Endothelial cell of umbilical vein (primary cell): ENCODE measurements around the gene HELZ2. TPM values are rescaled to one million over a fixed set of nuclear protein-coding genes. Genes with fewer than 3 reads are reported as not detected.

Source experiments
- BruUV-seq: library from RNA; stranded (reverse); fragments of 400-500 nt; replicated peaks from 2 replicates; lab custom pipeline; 2021; lab: Mats Ljungman, UMichigan
- CTCF ChIA-PET: fragments of 300-600, 350-600 bp; sonication (Branson Sonifier 250); formaldehyde crosslinking; loops from one replicate; lab custom pipeline; 2021; ENCODE audit warnings: antibody characterized with exemption, inconsistent platforms; lab: Charles Lee
- POLR2A ChIA-PET: fragments of 300-600, 350-600 bp; sonication (Branson Sonifier 250); formaldehyde crosslinking; loops from one replicate; lab custom pipeline; 2021; ENCODE audit warnings: antibody characterized with exemption, inconsistent platforms; lab: Charles Lee
- DNase-seq: peaks from one replicate; pipeline ENCODE4 v3.0.0-alpha.2; 2011; ENCODE audit warnings: low read depth, low spot score
- FAIRE-seq: peaks from 2 replicates; lab custom pipeline; 2011; peaks lifted over from hg19 to GRCh38; lab: Jason Lieb, UNC
- H2AFZ ChIP-seq: 2 replicates; pipeline ENCODE4 v1.6.0; 2012; ENCODE audit warnings: low read depth, low read length, control low read depth, inconsistent platforms
- H3K27ac ChIP-seq: 2 replicates; pipeline ENCODE4 v1.5.1; 2011; ENCODE audit warnings: low read depth, mild to moderate bottlenecking, control low read depth, low read length, moderate library complexity; ENCODE audit not compliant: insufficient read depth
- H3K27me3 ChIP-seq, 2 experiments: 2 replicates each; pipeline versions ENCODE4 v1.6.0 to v1.6.1; 2011; ENCODE audit warnings: low read length in 2 of 2, mixed read lengths in 1 of 2; ENCODE audit not compliant: control insufficient read depth in 2 of 2, insufficient read depth in 2 of 2
- H3K36me3 ChIP-seq, 2 experiments: 2 replicates in 1 of 2; 3 replicates in 1 of 2; pipeline ENCODE4 v1.5.1; 2011; ENCODE audit warnings: low read length in 2 of 2, mild to moderate bottlenecking in 1 of 2, moderate library complexity in 1 of 2; ENCODE audit not compliant: control insufficient read depth in 2 of 2, insufficient read depth in 2 of 2; ENCODE audit errors: extremely low read depth in 1 of 2
- H3K4me1 ChIP-seq: 3 replicates; pipeline ENCODE4 v1.5.1; 2011; ENCODE audit warnings: mild to moderate bottlenecking, low read length; ENCODE audit not compliant: control insufficient read depth, insufficient read depth; ENCODE audit errors: extremely low read depth
- H3K4me2 ChIP-seq: 2 replicates; pipeline ENCODE4 v1.6.1; 2011; ENCODE audit warnings: low read length, control low read depth, mixed read lengths; ENCODE audit not compliant: insufficient read depth
- H3K4me3 ChIP-seq, 3 experiments: fragments of 200-600 bp in 1 of 3; sonication (generic), shearing (Covaris generic) in 1 of 3; replicated peaks in 1 of 3; 2 replicates each; pipeline ENCODE4 v1.5.1; 2011 to 2016; ENCODE audit warnings: control low read depth in 3 of 3, low read length in 3 of 3, mild to moderate bottlenecking in 2 of 3, inconsistent platforms in 1 of 3, low read depth in 1 of 3, moderate library complexity in 1 of 3; ENCODE audit not compliant: insufficient read depth in 1 of 3
- H3K79me2 ChIP-seq: 2 replicates; pipeline ENCODE4 v1.6.0; 2012; ENCODE audit warnings: low read length, inconsistent platforms; ENCODE audit not compliant: control insufficient read depth, insufficient read depth
- H3K9ac ChIP-seq: replicated peaks from 2 replicates; pipeline ENCODE3; 2011; ENCODE audit warnings: low read length, control low read depth; ENCODE audit not compliant: insufficient read depth; ENCODE audit errors: extremely low read depth
- H3K9me1 ChIP-seq: replicated peaks from 3 replicates; pipeline ENCODE4 v1.6.0; 2011; ENCODE audit warnings: mild to moderate bottlenecking, low read length; ENCODE audit not compliant: control insufficient read depth, insufficient read depth; ENCODE audit errors: extremely low read depth
- H3K9me3 ChIP-seq: replicated peaks from 2 replicates; pipeline ENCODE4 v1.5.1; 2012; ENCODE audit warnings: low read length, inconsistent platforms; ENCODE audit not compliant: control insufficient read depth, insufficient read depth
- H4K20me1 ChIP-seq: replicated peaks from 2 replicates; pipeline ENCODE3; 2011; ENCODE audit warnings: mild to moderate bottlenecking, low read length; ENCODE audit not compliant: control insufficient read depth, insufficient read depth; ENCODE audit errors: extremely low read depth
- EZH2 ChIP-seq: IDR thresholded peaks from 2 replicates; pipeline ENCODE4 v1.6.1; 2012; ENCODE audit warnings: borderline replicate concordance, low read depth, mild to moderate bottlenecking, moderate library complexity, low read length, inconsistent platforms; ENCODE audit not compliant: severe bottlenecking
- FOS ChIP-seq: IDR thresholded peaks from 2 replicates; pipeline ENCODE4 v1.6.1; 2011; ENCODE audit warnings: mild to moderate bottlenecking, low read length, moderate library complexity, borderline replicate concordance; ENCODE audit not compliant: insufficient read depth
- GATA2 ChIP-seq: IDR thresholded peaks from 2 replicates; pipeline ENCODE4 v1.7.0; 2011; ENCODE audit warnings: low read depth, mild to moderate bottlenecking, moderate library complexity, mixed read lengths, low read length; ENCODE audit not compliant: insufficient read length, insufficient read depth
- JUN ChIP-seq: IDR thresholded peaks from 2 replicates; pipeline ENCODE4 v1.6.1; 2011; ENCODE audit warnings: borderline replicate concordance, low read depth; ENCODE audit not compliant: insufficient read length, insufficient read depth
- MYC ChIP-seq: IDR thresholded peaks from one replicate; pipeline ENCODE4 v1.6.1; 2011; ENCODE audit warnings: mild to moderate bottlenecking, low read depth, low read length
- POLR2A ChIP-seq: IDR thresholded peaks from 2 replicates; pipeline ENCODE4 v1.6.1; 2012; ENCODE audit warnings: low read depth, mild to moderate bottlenecking, control low read depth, low read length
- POLR2AphosphoS5 ChIP-seq: IDR thresholded peaks from 2 replicates; pipeline ENCODE4 v1.6.1; 2012; ENCODE audit warnings: low read depth, mild to moderate bottlenecking, control low read depth, low read length, moderate library complexity; ENCODE audit not compliant: insufficient read depth
- dilution Hi-C: fragments of 300-500 bp; cut with MboI; formaldehyde crosslinking; loops from one replicate; pipeline ENCODE4 v1.15.0; 2019; ENCODE audit warnings: low sequenced_read_pairs; ENCODE audit not compliant: extremely low pct_ligation_motif_present
- intact Hi-C: fragments of 100-400 bp; cut with micrococcal nuclease; formaldehyde crosslinking; loops from one replicate; pipeline ENCODE4 v1.10.0; 2022
- polyA plus RNA-seq, 4 experiments: library from polyadenylated mRNA; depleted of rRNA in 3 of 4; stranded (reverse) in 3 of 4; unstranded in 1 of 4; fragments of >200 nt; gene quantifications; 2 replicates each; pipeline versions ENCODE4 v1.2.1 to v1.2.3, GENCODE V29; 2011 to 2012; ENCODE audit warnings: missing spikeins in 1 of 4
- total RNA-seq: library from RNA; stranded (reverse); gene quantifications from 2 replicates; pipeline ENCODE4 v1.2.3, GENCODE V29; 2021
- TF ChIP-seq, protein P1 (sequence below), 2 donors: IDR thresholded peaks; 1 replicate in 1 of 2; 2 replicates in 1 of 2; pipeline ENCODE4 v1.5.1; 2011; ENCODE audit warnings: low read length in 2 of 2, mild to moderate bottlenecking in 2 of 2, moderate library complexity in 2 of 2, control low read depth in 1 of 2, inconsistent platforms in 1 of 2, low read depth in 1 of 2; ENCODE audit not compliant: insufficient read depth in 1 of 2; ENCODE audit errors: extremely low read depth in 1 of 2
- TF ChIP-seq, protein P2 (sequence below): IDR thresholded peaks from 2 replicates; pipeline ENCODE4 v1.6.1; 2011; ENCODE audit not compliant: insufficient read depth, insufficient read length

Gene HELZ2
- total and polyA plus RNA-seq, 2 donors (not counting 3 experiments of a cell fraction or from before 2014, with no cell fraction given) = 10.6 to 33.2 TPM

DNA sequence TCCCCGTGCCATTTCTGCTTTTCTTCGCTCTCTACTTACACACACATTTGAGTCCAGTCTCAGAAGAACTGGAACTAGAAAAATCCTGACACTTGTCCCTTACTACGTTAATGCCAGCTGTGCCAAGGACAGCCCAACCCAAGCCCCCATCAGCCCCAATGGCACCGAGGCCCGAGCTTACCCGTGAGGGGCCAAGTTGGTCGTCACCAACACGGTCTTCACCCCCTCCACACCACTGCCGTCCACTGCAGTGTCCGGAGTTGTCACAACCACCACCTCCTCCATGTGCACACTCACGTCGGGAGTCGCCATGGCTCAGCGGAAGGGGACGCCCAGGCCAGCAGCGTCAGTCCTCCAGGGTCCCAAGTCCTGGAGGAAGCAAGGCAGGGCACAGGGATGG, 45.0 kb upstream of the HELZ2 start:
- BruUV-seq = no TSS peak
- POLR2A ChIA-PET = no interaction called here
- dilution Hi-C loops (no loop called here), intact Hi-C loops (no loop called here)
- H2AFZ ChIP-seq = no peak overlapping the region
- no peaks in the 10 kb centered on the region for H3K9me3 ChIP-seq
- no peaks in the 10 kb centered on the region for H4K20me1 ChIP-seq
- H3K9ac ChIP-seq = no peak overlapping the region
- no peaks in the 10 kb centered on the region for H3K4me1 ChIP-seq
- no peak overlapping the region for H3K27ac ChIP-seq
- peaks cover 27% of the 10 kb centered on the region for H3K79me2 ChIP-seq
- FAIRE-seq = no peak
- H3K4me2 ChIP-seq = no peak overlapping the region
- TF ChIP-seq FOS = no peak
- TF ChIP-seq, protein P1, sequence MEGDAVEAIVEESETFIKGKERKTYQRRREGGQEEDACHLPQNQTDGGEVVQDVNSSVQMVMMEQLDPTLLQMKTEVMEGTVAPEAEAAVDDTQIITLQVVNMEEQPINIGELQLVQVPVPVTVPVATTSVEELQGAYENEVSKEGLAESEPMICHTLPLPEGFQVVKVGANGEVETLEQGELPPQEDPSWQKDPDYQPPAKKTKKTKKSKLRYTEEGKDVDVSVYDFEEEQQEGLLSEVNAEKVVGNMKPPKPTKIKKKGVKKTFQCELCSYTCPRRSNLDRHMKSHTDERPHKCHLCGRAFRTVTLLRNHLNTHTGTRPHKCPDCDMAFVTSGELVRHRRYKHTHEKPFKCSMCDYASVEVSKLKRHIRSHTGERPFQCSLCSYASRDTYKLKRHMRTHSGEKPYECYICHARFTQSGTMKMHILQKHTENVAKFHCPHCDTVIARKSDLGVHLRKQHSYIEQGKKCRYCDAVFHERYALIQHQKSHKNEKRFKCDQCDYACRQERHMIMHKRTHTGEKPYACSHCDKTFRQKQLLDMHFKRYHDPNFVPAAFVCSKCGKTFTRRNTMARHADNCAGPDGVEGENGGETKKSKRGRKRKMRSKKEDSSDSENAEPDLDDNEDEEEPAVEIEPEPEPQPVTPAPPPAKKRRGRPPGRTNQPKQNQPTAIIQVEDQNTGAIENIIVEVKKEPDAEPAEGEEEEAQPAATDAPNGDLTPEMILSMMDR (IDR thresholded peaks at IDR 0.05; ENCODE audit: extremely low read depth in 1 of 2, insufficient read depth in 1 of 2, low read depth in 1 of 2, low read length in 2 of 2) = no peak
- no peak for TF ChIP-seq GATA2
- TF ChIP-seq POLR2AphosphoS5 = no peak
- TF ChIP-seq JUN = no peak
- TF ChIP-seq MYC = no peak
- no peak for TF ChIP-seq POLR2A
- TF ChIP-seq, protein P2, sequence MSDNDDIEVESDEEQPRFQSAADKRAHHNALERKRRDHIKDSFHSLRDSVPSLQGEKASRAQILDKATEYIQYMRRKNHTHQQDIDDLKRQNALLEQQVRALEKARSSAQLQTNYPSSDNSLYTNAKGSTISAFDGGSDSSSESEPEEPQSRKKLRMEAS = no peak
- no peak for TF ChIP-seq EZH2
- no peaks in the 10 kb centered on the region for H3K27me3 ChIP-seq
- CTCF ChIA-PET = interaction anchor here (0.8 kb wide), 1 partner anchor 81 kb away, joined by 3 read pairs; no protein-coding TSS in a partner anchor
- H3K9me1 ChIP-seq = no peaks in the 10 kb centered on the region
- peaks cover 8 to 12% of the 10 kb centered on the region in 2 experiments for H3K36me3 ChIP-seq
- H3K4me3 ChIP-seq = no peak overlapping the region
- no peak for DNase-seq
